SK-N-MC (cell line): Measurements from ENCODE around the gene UBE2G1.

Experiments
- EZH2 ChIP-seq: fragments of 200-600 bp; sonication (generic); IDR thresholded peaks from one replicate; pipeline ENCODE4 v1.6.1; 2017; ENCODE audit warnings: antibody characterized with exemption
- FOXP2 ChIP-seq: optimal IDR thresholded peaks from 2 replicates; pipeline ENCODE3; 2011; ENCODE audit warnings: mild to moderate bottlenecking, moderate library complexity; ENCODE audit not compliant: insufficient read depth; ENCODE audit errors: extremely low read length, control extremely low read depth
- POLR2AphosphoS5 ChIP-seq: IDR thresholded peaks from 2 replicates; pipeline ENCODE4 v1.6.1; 2012; ENCODE audit warnings: mild to moderate bottlenecking, low read depth, low read length, borderline replicate concordance

DNA sequence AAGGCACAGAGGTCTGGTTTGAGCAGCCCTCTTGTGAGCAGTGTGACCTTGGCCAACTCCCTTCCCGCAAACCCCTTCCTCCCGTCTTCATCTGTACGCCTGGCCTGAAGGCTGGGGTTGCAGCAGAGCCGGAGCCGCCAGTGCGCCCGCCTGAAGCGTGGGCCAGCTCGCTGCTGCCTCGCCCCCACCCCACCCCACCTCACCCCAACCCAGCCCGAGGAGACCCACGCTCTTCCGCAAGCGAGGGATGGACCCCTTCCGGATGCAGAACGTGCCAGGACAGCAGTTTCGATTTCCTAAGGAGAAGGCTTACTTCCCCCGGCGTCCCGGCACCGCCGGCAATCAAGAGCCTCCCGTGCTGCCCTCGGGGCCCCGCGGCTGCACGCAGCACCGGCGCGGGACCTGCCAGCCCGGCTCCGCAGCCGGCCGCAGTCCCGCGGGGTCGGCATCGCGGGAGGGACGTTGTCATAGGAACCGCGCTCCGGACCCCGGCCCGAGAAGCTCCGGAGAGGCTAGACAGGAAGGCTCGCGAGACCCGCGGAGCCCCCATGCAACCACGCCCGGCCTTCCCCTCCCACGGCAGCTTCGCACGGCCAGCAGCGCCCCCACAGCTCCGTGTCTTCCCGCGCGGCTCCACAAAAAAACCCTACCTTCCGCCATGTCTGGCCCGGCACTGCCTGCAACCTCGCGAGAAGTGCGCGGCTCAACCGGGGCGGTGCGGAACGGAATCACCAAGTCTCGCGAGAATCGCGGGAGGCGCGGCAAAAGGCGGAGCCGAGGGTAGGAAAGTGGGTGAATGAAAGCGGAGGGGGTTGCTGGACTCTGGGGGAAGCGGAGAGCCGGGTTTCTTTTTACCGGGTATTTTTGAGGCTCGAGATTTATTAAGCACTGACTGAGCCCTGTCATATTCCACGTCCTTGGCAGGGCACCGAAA, 102.9 kb downstream of the UBE2G1 start, which contains the start of gene ANKFY1:
- peak; percentile 87; the same call in 1 of the 2 replicates for TF ChIP-seq POLR2AphosphoS5
- TF ChIP-seq EZH2, result no peak
- no peak for TF ChIP-seq FOXP2
